Nephron (organoid): ENCODE data around the gene PNMA8A.
A peak's percentile ranks its signal among the peaks of the same experiment; 100 is the strongest.

ENCODE experiments used
- H3K27ac Mint-ChIP-seq, 3 experiments: 2 replicates each; pipeline ENCODE4 v1.8.0; 2020; ENCODE audit warnings: mixed read lengths in 3 of 3, mild to moderate bottlenecking in 2 of 3, moderate library complexity in 1 of 3
- H3K27me3 Mint-ChIP-seq: 2 replicates; pipeline ENCODE4 v1.8.0; 2021; ENCODE audit warnings: low read depth, mild to moderate bottlenecking, moderate library complexity, mixed read lengths
- H3K36me3 Mint-ChIP-seq: 2 replicates; pipeline ENCODE4 v1.8.0; 2020; ENCODE audit warnings: low read depth, mixed read lengths
- H3K4me1 Mint-ChIP-seq: 2 replicates; pipeline ENCODE4 v1.8.0; 2020; ENCODE audit warnings: mixed read lengths
- H3K4me3 Mint-ChIP-seq, 3 experiments: 2 replicates each; pipeline ENCODE4 v1.8.0; 2020; ENCODE audit warnings: mild to moderate bottlenecking in 3 of 3, mixed read lengths in 3 of 3, moderate library complexity in 2 of 3
- H3K9me3 Mint-ChIP-seq: 2 replicates; pipeline ENCODE4 v1.8.0; 2020; ENCODE audit warnings: mixed read lengths
- CTCF ChIP-seq, 3 experiments: fragments of 200-600 bp; sonication (generic); IDR thresholded peaks; one replicate each; pipeline ENCODE4 v1.5.0; 2021; ENCODE audit warnings: antibody characterized with exemption in 3 of 3; ENCODE audit not compliant: unreplicated experiment in 3 of 3

The PNMA8A gene

GRCh38 chr19:46481223-46481848, 10.0 kb upstream of the PNMA8A start:
- Mint-ChIP-seq H3K4me3 (peak overlapping the region; percentile 27 to 83 (median 73)), H3K27me3 (peaks cover 9% of the 10 kb centered on the region), H3K4me1 (peaks cover 52% of the 10 kb centered on the region), H3K9me3 (no peaks in the 10 kb centered on the region), H3K27ac (peak overlapping the region; percentile 99 to 100 (median 100)), H3K36me3 (peaks cover 4% of the 10 kb centered on the region)
- TF ChIP-seq CTCF (IDR thresholded peaks at IDR 0.05; ENCODE audit: unreplicated experiment in 3 of 3): no peak

- Mint-ChIP-seq H3K36me3 (peaks cover 4% of the 10 kb centered on the region), H3K9me3 (no peaks in the 10 kb centered on the region), H3K27ac (peak overlapping the region; percentile 99 to 100 (median 100)), H3K27me3 (peaks cover 6% of the 10 kb centered on the region), H3K4me3 (peak overlapping the region; percentile 47 to 83 (median 73)), H3K4me1 (peaks cover 54% of the 10 kb centered on the region)
- no peak for TF ChIP-seq CTCF (IDR thresholded peaks at IDR 0.05; ENCODE audit: unreplicated experiment in 3 of 3)
Measured at GRCh38 chr19:46480415-46480814, 9.1 kb upstream of the PNMA8A start.

DNA sequence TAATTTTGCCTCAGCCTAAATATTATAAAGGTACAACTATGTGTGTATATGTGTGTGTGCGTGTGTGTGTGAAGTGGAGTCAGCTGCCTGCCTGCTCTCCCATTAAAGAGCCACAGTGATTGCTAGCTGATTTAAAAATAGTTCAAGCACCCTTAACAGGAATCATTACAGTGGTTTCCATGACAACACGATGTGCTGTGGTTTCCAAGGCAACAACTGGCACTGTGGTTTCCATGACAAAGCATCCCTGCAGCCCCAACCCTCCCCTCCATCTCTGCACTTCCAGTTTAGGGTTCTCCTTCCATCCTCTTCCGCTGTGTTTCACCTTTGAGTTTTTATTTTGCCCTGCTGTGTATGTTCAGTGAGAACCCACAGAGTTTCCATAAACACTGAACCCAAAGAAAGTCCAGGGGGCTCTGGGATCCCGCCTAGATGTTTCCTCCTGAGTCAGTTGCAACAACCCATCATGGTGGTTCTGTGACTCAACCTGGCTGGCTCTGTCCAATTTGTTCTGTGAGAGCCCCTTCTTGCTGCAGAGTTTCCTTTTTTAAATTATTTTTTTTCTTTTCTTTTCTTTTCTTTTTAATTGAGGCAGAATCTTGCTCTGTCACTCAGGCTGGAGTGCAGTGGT, 7.1 kb upstream of the PNMA8A start:
- Mint-ChIP-seq H3K9me3 (no peaks in the 10 kb centered on the region), H3K36me3 (no peaks in the 10 kb centered on the region), H3K27ac (peak overlapping the region; percentile 82 to 100 (median 100)), H3K27me3 (peaks cover 2% of the 10 kb centered on the region), H3K4me1 (peaks cover 57% of the 10 kb centered on the region), H3K4me3 (peak overlapping the region in 2 of 3 experiments; percentile 34 to 42)
- TF ChIP-seq CTCF (IDR thresholded peaks at IDR 0.05; ENCODE audit: unreplicated experiment in 3 of 3): no peak

DNA sequence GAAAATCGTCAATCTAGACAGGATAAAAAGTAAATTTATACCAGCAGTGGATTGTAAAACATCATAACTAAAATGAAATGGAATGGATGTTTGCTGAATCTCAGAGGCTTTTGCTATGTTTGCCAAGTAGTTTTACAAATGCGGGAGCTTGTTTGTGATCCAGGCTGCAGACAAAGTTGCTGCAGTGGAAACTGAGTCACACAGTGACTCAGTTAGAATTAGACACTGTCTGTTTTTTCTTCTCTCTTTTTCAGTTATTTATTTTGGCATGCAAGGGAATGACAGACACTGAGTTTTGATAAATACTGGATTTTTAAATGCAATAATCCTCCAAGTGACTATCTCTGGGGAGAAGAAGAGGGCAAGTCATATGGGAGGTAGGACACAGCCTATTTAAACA, 4.6 kb upstream of the PNMA8A start:
- Mint-ChIP-seq H3K27me3 (no peaks in the 10 kb centered on the region), H3K36me3 (peaks cover under 1% of the 10 kb centered on the region), H3K9me3 (no peaks in the 10 kb centered on the region), H3K4me3 (no peak overlapping the region), H3K4me1 (peaks cover 55% of the 10 kb centered on the region), H3K27ac (peak overlapping the region in 2 of 3 experiments; percentile 64 to 69)
- TF ChIP-seq CTCF (IDR thresholded peaks at IDR 0.05; ENCODE audit: unreplicated experiment in 3 of 3): no peak

GRCh38 chr19:46474211-46474610, 2.8 kb upstream of the PNMA8A start:
- peaks cover 17% of the 10 kb centered on the region for H3K36me3 Mint-ChIP-seq
- H3K27ac Mint-ChIP-seq: peak overlapping the region; percentile 82 to 96 (median 85)

More at GRCh38 chr19:46474211-46474610, 2.8 kb upstream of the PNMA8A start:
- peak overlapping the region in 2 of 3 experiments; percentile 10 to 60 for H3K4me3 Mint-ChIP-seq
- H3K4me1 Mint-ChIP-seq: peaks cover 60% of the 10 kb centered on the region
- no peak for TF ChIP-seq CTCF (IDR thresholded peaks at IDR 0.05; ENCODE audit: unreplicated experiment in 3 of 3)
- no peaks in the 10 kb centered on the region for H3K27me3 Mint-ChIP-seq
- no peaks in the 10 kb centered on the region for H3K9me3 Mint-ChIP-seq
